Measurements from ENCODE around the gene SH3GL3.

The SH3GL3 gene

DNA sequence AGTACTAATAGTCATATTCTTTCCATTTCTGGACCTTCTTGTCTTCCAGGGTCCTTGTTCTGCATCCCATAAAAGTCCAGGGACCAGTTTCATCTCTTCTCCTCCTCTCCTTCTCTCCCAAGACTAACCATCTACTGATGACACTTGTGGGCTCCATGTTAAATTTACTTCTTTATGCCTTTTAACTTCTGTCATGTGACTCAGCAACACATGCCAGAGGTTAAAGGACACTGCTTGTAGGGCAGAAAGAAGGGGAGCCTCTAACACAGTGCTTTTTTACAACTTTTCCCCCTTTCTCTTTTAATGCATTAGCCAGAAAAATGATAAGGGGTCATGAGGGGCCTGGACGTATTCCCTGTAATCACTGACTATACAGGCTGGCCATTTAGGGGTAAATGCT lies 10.0 kb downstream of the SH3GL3 start:
- no peak for TF ChIP-seq CTCF (IDR thresholded peaks at IDR 0.05; ENCODE audit: poor library complexity, severe bottlenecking)
- H3K4me1 ChIP-seq (ENCODE audit: insufficient read depth, poor library complexity, severe bottlenecking): peaks cover 10% of the 10 kb centered on the region
- no peaks in the 10 kb centered on the region for H3K9me3 ChIP-seq (ENCODE audit: severe bottlenecking)
- H3K27ac ChIP-seq (ENCODE audit: poor library complexity, severe bottlenecking): peak overlapping the region; percentile 47
- ATAC-seq (ENCODE audit: low read depth) (no peak; the same call in 2 of the 3 replicates), DNase-seq (ENCODE audit: low spot score) (no peak)
- H3K4me3 ChIP-seq (ENCODE audit: severe bottlenecking): peak overlapping the region; percentile 20
- no peaks in the 10 kb centered on the region for H3K36me3 ChIP-seq (ENCODE audit: low read depth)
- H3K27me3 ChIP-seq (ENCODE audit: insufficient read depth, poor library complexity, severe bottlenecking): no peaks in the 10 kb centered on the region

GRCh38 chr15:83458381-83458780 lies 11.2 kb downstream of the SH3GL3 start:
- Histone ChIP-seq H3K4me1 (ENCODE audit: insufficient read depth, poor library complexity, severe bottlenecking) (peaks cover 10% of the 10 kb centered on the region), H3K27ac (ENCODE audit: poor library complexity, severe bottlenecking) (no peak overlapping the region), H3K9me3 (ENCODE audit: severe bottlenecking) (no peaks in the 10 kb centered on the region), H3K36me3 (ENCODE audit: low read depth) (no peaks in the 10 kb centered on the region), H3K4me3 (ENCODE audit: severe bottlenecking) (no peak overlapping the region), H3K27me3 (ENCODE audit: insufficient read depth, poor library complexity, severe bottlenecking) (no peaks in the 10 kb centered on the region)
- no peak for TF ChIP-seq CTCF (IDR thresholded peaks at IDR 0.05; ENCODE audit: poor library complexity, severe bottlenecking)
- DNase-seq (ENCODE audit: low spot score) (no peak), ATAC-seq (ENCODE audit: low read depth) (no peak; the same call in 2 of the 3 replicates)

DNA sequence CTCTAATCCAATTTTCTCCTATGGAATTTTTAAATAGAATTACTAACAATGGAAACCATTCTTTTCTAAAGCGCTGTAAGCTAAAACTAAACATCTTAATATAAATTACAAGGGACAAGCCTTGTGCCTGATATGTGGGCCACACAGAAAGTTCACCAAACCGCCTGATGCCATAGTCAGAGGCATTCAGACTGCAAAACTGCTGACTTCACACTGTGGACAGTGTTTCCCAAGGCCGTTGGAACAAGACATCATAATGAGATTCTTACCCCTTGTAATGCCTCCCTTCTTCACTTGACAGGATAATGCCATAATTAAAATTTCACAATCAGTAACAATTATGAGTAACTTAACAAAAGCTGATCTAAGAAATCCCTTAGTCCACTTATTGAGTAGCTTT lies 14.9 kb downstream of the SH3GL3 start:
- no peak overlapping the region for H3K27ac ChIP-seq (ENCODE audit: poor library complexity, severe bottlenecking)
- H3K36me3 ChIP-seq (ENCODE audit: low read depth): no peaks in the 10 kb centered on the region
- no peaks in the 10 kb centered on the region for H3K9me3 ChIP-seq (ENCODE audit: severe bottlenecking)
- peaks cover 6% of the 10 kb centered on the region for H3K4me1 ChIP-seq (ENCODE audit: insufficient read depth, poor library complexity, severe bottlenecking)
- TF ChIP-seq CTCF (IDR thresholded peaks at IDR 0.05; ENCODE audit: poor library complexity, severe bottlenecking): no peak
- H3K4me3 ChIP-seq (ENCODE audit: severe bottlenecking): no peak overlapping the region
- no peak; the same call in 2 of the 3 replicates for ATAC-seq (ENCODE audit: low read depth)
- no peaks in the 10 kb centered on the region for H3K27me3 ChIP-seq (ENCODE audit: insufficient read depth, poor library complexity, severe bottlenecking)
- DNase-seq (ENCODE audit: low spot score): no peak

- Histone ChIP-seq H3K4me1 (ENCODE audit: insufficient read depth, poor library complexity, severe bottlenecking) (peaks cover 2% of the 10 kb centered on the region), H3K4me3 (ENCODE audit: severe bottlenecking) (no peak overlapping the region), H3K9me3 (ENCODE audit: severe bottlenecking) (no peaks in the 10 kb centered on the region), H3K27me3 (ENCODE audit: insufficient read depth, poor library complexity, severe bottlenecking) (no peaks in the 10 kb centered on the region), H3K27ac (ENCODE audit: poor library complexity, severe bottlenecking) (no peak overlapping the region), H3K36me3 (ENCODE audit: low read depth) (no peaks in the 10 kb centered on the region)
- ATAC-seq (ENCODE audit: low read depth) (no peak), DNase-seq (ENCODE audit: low spot score) (no peak)
- TF ChIP-seq CTCF (IDR thresholded peaks at IDR 0.05; ENCODE audit: poor library complexity, severe bottlenecking): no peak
Measured at GRCh38 chr15:83462953-83463433, 15.9 kb downstream of the SH3GL3 start.

DNA sequence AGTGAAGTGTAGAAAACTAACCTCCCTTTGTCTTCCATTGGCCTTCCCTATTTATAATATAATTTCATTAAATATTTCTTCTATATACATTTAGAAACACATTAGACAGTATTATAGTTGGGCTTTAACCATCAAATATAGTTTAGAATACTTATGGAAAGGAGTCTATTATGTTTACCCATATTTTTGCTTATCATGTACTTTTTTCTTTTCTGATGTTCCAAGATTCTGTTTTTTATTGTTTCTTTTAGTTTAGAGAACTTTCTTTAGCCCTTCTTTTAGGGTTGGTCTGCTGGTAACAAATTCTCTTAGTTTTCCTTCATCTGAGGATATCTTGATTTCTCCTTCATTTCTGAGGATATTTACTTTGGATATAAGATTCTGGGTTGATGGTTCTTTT lies 23.7 kb downstream of the SH3GL3 start:
- no peaks in the 10 kb centered on the region for H3K27me3 ChIP-seq (ENCODE audit: insufficient read depth, poor library complexity, severe bottlenecking)
- H3K36me3 ChIP-seq (ENCODE audit: low read depth): no peaks in the 10 kb centered on the region
- no peaks in the 10 kb centered on the region for H3K9me3 ChIP-seq (ENCODE audit: severe bottlenecking)
- DNase-seq (ENCODE audit: low spot score) (no peak), ATAC-seq (ENCODE audit: low read depth) (no peak)
- no peak for TF ChIP-seq CTCF (IDR thresholded peaks at IDR 0.05; ENCODE audit: poor library complexity, severe bottlenecking)
- no peak overlapping the region for H3K27ac ChIP-seq (ENCODE audit: poor library complexity, severe bottlenecking)
- no peak overlapping the region for H3K4me3 ChIP-seq (ENCODE audit: severe bottlenecking)
- H3K4me1 ChIP-seq (ENCODE audit: insufficient read depth, poor library complexity, severe bottlenecking): peaks cover 6% of the 10 kb centered on the region
